ENCODE measurements around the gene EFS. TPM values are rescaled to one million over a fixed set of nuclear protein-coding genes. Genes with fewer than 3 reads are reported as not detected.
A peak's percentile ranks its signal among the peaks of the same experiment; 100 is the strongest.
"Not testable (repeated sequence)": the region's sequence is repeated elsewhere in the genome, so short reads cannot be mapped to it uniquely, and the experiment has no call there.

The EFS gene
- polyA plus RNA-seq (2013, experiment 1 of 2; ENCODE audit: insufficient read length), result 32.7 TPM
- polyA plus RNA-seq (2013, experiment 2 of 2; ENCODE audit: insufficient read length), result 30.7 TPM

GRCh38 chr14:23365036-23365731, at the start of gene EFS:
EFS (minus strand) TSS chr14:23365172; CDS start chr14:23365025, 147 bp downstream.
- DNase-seq, result peak; percentile 55

GRCh38 chr14:23414254-23414653, 49.3 kb upstream of the EFS start:
- no peak for DNase-seq

- DNase-seq, result no peak
Observed at GRCh38 chr14:23413681-23414080, 48.7 kb upstream of the EFS start.

GRCh38 chr14:23411563-23412525, 46.9 kb upstream of the EFS start:
- DNase-seq, result no peak

- DNase-seq, result no peak
Observed at GRCh38 chr14:23409966-23410635, 45.1 kb upstream of the EFS start.

GRCh38 chr14:23409475-23409874, 44.5 kb upstream of the EFS start:
- DNase-seq, result no peak

- DNase-seq, result no peak
Observed at GRCh38 chr14:23408307-23408630, 43.3 kb upstream of the EFS start.

GRCh38 chr14:23407516-23408306, 42.7 kb upstream of the EFS start, which contains the start of gene MYH6:
MYH6 (minus strand) TSS chr14:23408273; CDS start chr14:23407223, 1,050 bp downstream.
- no peak for DNase-seq

GRCh38 chr14:23406725-23407355, 41.9 kb upstream of the EFS start:
- DNase-seq, result no peak

GRCh38 chr14:23406244-23406643, 41.3 kb upstream of the EFS start:
- DNase-seq, result no peak

- DNase-seq, result no peak
Observed at GRCh38 chr14:23405516-23406025, 40.6 kb upstream of the EFS start.

- no peak for DNase-seq
Observed at GRCh38 chr14:23405096-23405495, 40.1 kb upstream of the EFS start.

- no peak for DNase-seq
Observed at GRCh38 chr14:23404331-23404900, 39.4 kb upstream of the EFS start.

- DNase-seq, result no peak
Observed at GRCh38 chr14:23403908-23404307, 38.9 kb upstream of the EFS start.

GRCh38 chr14:23403139-23403438, 38.1 kb upstream of the EFS start:
- no peak for DNase-seq

GRCh38 chr14:23402296-23403138, 37.5 kb upstream of the EFS start:
- no peak for DNase-seq

GRCh38 chr14:23401291-23401690, 36.3 kb upstream of the EFS start:
- DNase-seq, result no peak

- not testable (repeated sequence) for DNase-seq
Observed at GRCh38 chr14:23400496-23401149, 35.7 kb upstream of the EFS start.

GRCh38 chr14:23399591-23399990, 34.6 kb upstream of the EFS start:
- no peak for DNase-seq

GRCh38 chr14:23399136-23399535, 34.2 kb upstream of the EFS start:
- no peak for DNase-seq

All from fibroblast of skin of scalp (primary cell).